ENCODE measurements around the gene MYO18A. TPM values are rescaled to one million over a fixed set of nuclear protein-coding genes. Genes with fewer than 3 reads are reported as not detected.

The MYO18A gene
- total RNA-seq, 3 donors from 2014 or later (not counting 1 experiment from before 2014, with no cell fraction given) = 110 to 117 (median 115) TPM

DNA sequence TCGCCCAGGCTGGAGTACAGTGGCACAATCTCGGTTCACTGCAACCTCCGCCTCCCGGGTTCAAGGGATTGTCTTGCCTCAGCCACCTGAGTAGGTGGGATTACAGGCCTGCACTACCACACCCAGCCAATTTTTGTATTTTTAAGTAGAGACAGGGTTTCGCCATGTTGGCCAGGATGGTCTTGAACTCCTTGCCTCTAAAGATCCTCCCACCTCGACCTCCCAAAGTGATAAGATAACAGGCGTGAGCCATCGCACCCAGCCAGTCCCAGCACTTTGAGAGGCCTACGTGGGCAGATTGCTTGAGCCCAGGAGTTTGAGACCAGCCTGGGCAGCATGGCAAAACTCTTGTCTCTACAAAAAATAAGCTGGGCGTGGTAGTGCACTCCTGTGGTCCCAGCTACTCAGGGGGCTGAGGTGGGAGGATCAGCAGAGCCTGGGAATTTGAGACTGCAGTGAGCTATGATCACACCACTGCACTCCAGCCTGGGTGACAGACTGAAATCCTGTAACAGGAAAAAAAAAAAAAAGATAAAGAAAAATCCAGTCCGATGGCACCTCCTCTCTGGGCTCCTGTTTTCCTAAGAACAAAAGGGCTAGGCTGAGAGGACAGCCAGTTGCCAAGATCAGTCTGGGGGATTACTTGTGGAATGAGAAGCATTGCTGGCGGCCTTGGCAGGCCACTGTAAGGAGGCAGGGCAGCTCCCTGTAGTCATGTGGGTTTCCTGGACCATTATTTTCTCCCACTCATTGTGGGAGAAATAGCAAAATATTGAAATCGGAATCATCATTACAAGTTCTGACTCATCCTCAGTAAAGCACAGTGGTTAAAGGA, 140.2 kb downstream of the MYO18A start:
- H3K27me3 Mint-ChIP-seq (ENCODE audit: low read depth in 2 of 2) = peaks cover 5 to 7% of the 10 kb centered on the region in 2 donors
- no peaks in the 10 kb centered on the region for H3K36me3 Mint-ChIP-seq
- WGBS (ENCODE audit: insufficient coverage) = 90% methylated on average over 13 of the region's 13 CpGs
- Histone ChIP-seq H3K9me3 (ENCODE audit: control insufficient read depth, insufficient read depth, low read length) (no peaks in the 10 kb centered on the region), H3K4me1 (ENCODE audit: control insufficient read depth, insufficient read depth, low read length) (peaks cover 10% of the 10 kb centered on the region), H3K27ac (ENCODE audit: low read length) (no peak overlapping the region), H3K4me3 (ENCODE audit: low read length) (no peak overlapping the region), H3K27me3 (ENCODE audit: control insufficient read depth, insufficient read depth, low read length) (no peaks in the 10 kb centered on the region), H3K36me3 (ENCODE audit: control insufficient read depth, insufficient read depth, low read length) (no peaks in the 10 kb centered on the region)
- H3K27ac Mint-ChIP-seq = no peak overlapping the region
- no peak overlapping the region for H3K4me3 Mint-ChIP-seq
- H3K9me3 Mint-ChIP-seq = peaks cover 0 to 3% of the 10 kb centered on the region in 2 donors
- no peak for DNase-seq
- intact Hi-C loops (cut with micrococcal nuclease) = no loop called here
- ATAC-seq = no peak
- TF ChIP-seq, protein P1, sequence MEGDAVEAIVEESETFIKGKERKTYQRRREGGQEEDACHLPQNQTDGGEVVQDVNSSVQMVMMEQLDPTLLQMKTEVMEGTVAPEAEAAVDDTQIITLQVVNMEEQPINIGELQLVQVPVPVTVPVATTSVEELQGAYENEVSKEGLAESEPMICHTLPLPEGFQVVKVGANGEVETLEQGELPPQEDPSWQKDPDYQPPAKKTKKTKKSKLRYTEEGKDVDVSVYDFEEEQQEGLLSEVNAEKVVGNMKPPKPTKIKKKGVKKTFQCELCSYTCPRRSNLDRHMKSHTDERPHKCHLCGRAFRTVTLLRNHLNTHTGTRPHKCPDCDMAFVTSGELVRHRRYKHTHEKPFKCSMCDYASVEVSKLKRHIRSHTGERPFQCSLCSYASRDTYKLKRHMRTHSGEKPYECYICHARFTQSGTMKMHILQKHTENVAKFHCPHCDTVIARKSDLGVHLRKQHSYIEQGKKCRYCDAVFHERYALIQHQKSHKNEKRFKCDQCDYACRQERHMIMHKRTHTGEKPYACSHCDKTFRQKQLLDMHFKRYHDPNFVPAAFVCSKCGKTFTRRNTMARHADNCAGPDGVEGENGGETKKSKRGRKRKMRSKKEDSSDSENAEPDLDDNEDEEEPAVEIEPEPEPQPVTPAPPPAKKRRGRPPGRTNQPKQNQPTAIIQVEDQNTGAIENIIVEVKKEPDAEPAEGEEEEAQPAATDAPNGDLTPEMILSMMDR (IDR thresholded peaks at IDR 0.05) = no peak
- peaks cover 5 to 12% of the 10 kb centered on the region in 2 donors for H3K4me1 Mint-ChIP-seq

DNA sequence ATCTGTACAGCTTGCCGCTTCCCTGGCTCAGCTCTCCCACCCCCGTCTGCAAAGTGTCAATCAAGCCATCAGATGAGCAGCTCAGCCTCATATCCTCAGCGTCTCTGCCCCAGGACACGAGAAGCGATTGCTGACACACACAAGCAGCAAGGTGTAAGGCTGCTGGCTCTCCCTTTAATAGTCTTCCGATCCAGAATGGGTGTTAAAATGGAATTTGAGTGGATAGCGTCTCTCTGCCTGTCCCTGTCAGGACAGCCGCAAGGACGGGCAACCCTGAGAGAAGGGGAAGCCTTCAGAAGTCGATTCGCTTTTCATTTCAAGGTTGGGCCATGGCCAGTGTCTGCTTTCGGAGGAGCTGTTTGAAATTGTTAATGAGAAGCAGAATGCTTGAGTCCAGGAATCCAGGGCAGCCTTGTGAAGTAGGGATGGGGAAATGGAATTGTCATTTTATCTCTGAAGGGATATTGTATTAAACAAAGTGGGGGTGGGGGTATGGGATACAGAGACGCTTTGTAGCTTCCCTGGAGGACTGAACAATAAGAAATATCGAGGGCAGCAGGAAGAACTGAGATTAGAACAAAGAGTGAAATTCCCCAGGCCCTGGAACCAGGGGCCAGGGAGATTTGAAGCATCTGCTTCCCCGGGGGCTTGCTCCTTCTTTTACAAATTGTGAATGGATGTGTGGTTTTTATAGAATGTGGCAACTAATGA, 142.0 kb downstream of the MYO18A start:
- Mint-ChIP-seq H3K36me3 (peaks cover 9% of the 10 kb centered on the region), H3K4me1 (peaks cover 5 to 7% of the 10 kb centered on the region in 2 donors), H3K27me3 (ENCODE audit: low read depth in 2 of 2) (peaks cover 12 to 15% of the 10 kb centered on the region in 2 donors), H3K9me3 (peaks cover 0 to 7% of the 10 kb centered on the region in 2 donors), H3K4me3 (no peak overlapping the region), H3K27ac (no peak overlapping the region)
- intact Hi-C loops (cut with micrococcal nuclease) = no loop called here
- Histone ChIP-seq H3K27ac (ENCODE audit: low read length) (no peak overlapping the region), H3K36me3 (ENCODE audit: control insufficient read depth, insufficient read depth, low read length) (no peaks in the 10 kb centered on the region), H3K4me3 (ENCODE audit: low read length) (no peak overlapping the region), H3K9me3 (ENCODE audit: control insufficient read depth, insufficient read depth, low read length) (peaks cover 3% of the 10 kb centered on the region), H3K27me3 (ENCODE audit: control insufficient read depth, insufficient read depth, low read length) (no peaks in the 10 kb centered on the region), H3K4me1 (ENCODE audit: control insufficient read depth, insufficient read depth, low read length) (peaks cover 10% of the 10 kb centered on the region)
- DNase-seq (no peak), ATAC-seq (no peak)
- 59% methylated on average over 15 of the region's 15 CpGs for WGBS (ENCODE audit: insufficient coverage)
- TF ChIP-seq, protein P1 (IDR thresholded peaks at IDR 0.05) = no peak

DNA sequence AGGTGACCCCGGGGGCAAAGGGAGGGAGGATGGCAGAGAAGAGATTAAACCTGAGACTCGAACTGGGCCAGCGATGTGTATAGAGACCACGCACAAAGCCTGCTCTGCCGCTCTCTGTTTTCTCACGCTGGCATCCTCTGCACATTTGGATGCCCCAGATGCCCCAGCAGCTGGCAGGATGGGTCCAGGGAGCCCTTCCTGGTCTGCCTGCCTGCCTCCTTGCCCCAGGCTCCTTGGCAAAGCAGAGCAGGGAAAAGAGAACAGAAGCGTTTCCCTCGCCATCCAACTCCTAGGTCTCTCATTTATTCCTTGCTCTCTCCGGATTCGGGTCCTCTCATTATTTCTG, 142.5 kb downstream of the MYO18A start:
- Histone ChIP-seq H3K36me3 (ENCODE audit: control insufficient read depth, insufficient read depth, low read length) (no peaks in the 10 kb centered on the region), H3K27ac (ENCODE audit: low read length) (no peak overlapping the region), H3K27me3 (ENCODE audit: control insufficient read depth, insufficient read depth, low read length) (no peaks in the 10 kb centered on the region), H3K4me3 (ENCODE audit: low read length) (no peak overlapping the region), H3K9me3 (ENCODE audit: control insufficient read depth, insufficient read depth, low read length) (peaks cover 3% of the 10 kb centered on the region), H3K4me1 (ENCODE audit: control insufficient read depth, insufficient read depth, low read length) (peaks cover 5% of the 10 kb centered on the region)
- DNase-seq (no peak), ATAC-seq (no peak)
- 83% methylated on average over 10 of the region's 10 CpGs for WGBS (ENCODE audit: insufficient coverage)
- peaks cover 9% of the 10 kb centered on the region for H3K36me3 Mint-ChIP-seq
- no peak overlapping the region for H3K4me3 Mint-ChIP-seq
- peaks cover 14 to 20% of the 10 kb centered on the region in 2 donors for H3K27me3 Mint-ChIP-seq (ENCODE audit: low read depth in 2 of 2)
- H3K4me1 Mint-ChIP-seq = peaks cover 3 to 5% of the 10 kb centered on the region in 2 donors
- intact Hi-C loops (cut with micrococcal nuclease) = no loop called here
- H3K9me3 Mint-ChIP-seq = peaks cover 0 to 7% of the 10 kb centered on the region in 2 donors
- H3K27ac Mint-ChIP-seq = no peak overlapping the region
- TF ChIP-seq, protein P1 (IDR thresholded peaks at IDR 0.05) = no peak

All from natural killer cell (primary cell).